Mesothelial cell of epicardium (in vitro differentiated cells): Measurements from ENCODE around the gene CPN2. TPM values are rescaled to one million over a fixed set of nuclear protein-coding genes. Genes with fewer than 3 reads are reported as not detected.
A peak's percentile ranks its signal among the peaks of the same experiment; 100 is the strongest.

Source experiments
- DNase-seq, 2 experiments: peaks; one replicate each; pipeline ENCODE4 v3.0.0; 2021; ENCODE audit warnings: low spot score in 2 of 2; ENCODE audit not compliant: unreplicated experiment in 2 of 2
- H3K27ac Mint-ChIP-seq: 2 replicates; pipeline ENCODE4 v1.8.0; 2021; ENCODE audit warnings: mixed read lengths
- H3K27me3 Mint-ChIP-seq: 2 replicates; pipeline ENCODE4 v1.8.0; 2021; ENCODE audit warnings: low read depth, mixed read lengths
- H3K36me3 Mint-ChIP-seq: 2 replicates; pipeline ENCODE4 v1.8.0; 2021; ENCODE audit warnings: mixed read lengths
- H3K4me1 Mint-ChIP-seq: 2 replicates; pipeline ENCODE4 v1.8.0; 2021; ENCODE audit warnings: mixed read lengths
- H3K4me3 Mint-ChIP-seq: 2 replicates; pipeline ENCODE4 v1.8.0; 2021; ENCODE audit warnings: mild to moderate bottlenecking, moderate library complexity, mixed read lengths
- H3K9me3 Mint-ChIP-seq: 2 replicates; pipeline ENCODE4 v1.8.0; 2021; ENCODE audit warnings: mixed read lengths
- CTCF ChIP-seq: fragments of 200-600 bp; sonication (generic); IDR thresholded peaks from one replicate; pipeline ENCODE4 v1.5.0; 2021; ENCODE audit warnings: antibody characterized with exemption; ENCODE audit not compliant: unreplicated experiment
- total RNA-seq: library from RNA; stranded (reverse); gene quantifications from 3 replicates; pipeline ENCODE4 v1.2.1, GENCODE V29; 2021

Gene CPN2
- total RNA-seq, 1 donor from 2014 or later: not detected

- DNase-seq: no peak
- TF ChIP-seq CTCF: no peak
- Mint-ChIP-seq H3K9me3 (no peaks in the 10 kb centered on the region), H3K36me3 (no peaks in the 10 kb centered on the region), H3K27ac (no peak overlapping the region), H3K27me3 (peaks cover 15% of the 10 kb centered on the region), H3K4me1 (peaks cover 21% of the 10 kb centered on the region), H3K4me3 (no peak overlapping the region)
Measured at GRCh38 chr3:194343561-194343893, 7.6 kb downstream of the CPN2 start.

- no peak overlapping the region for H3K4me3 Mint-ChIP-seq
- H3K27ac Mint-ChIP-seq: no peak overlapping the region
- H3K36me3 Mint-ChIP-seq: no peaks in the 10 kb centered on the region
- no peak for DNase-seq
- H3K9me3 Mint-ChIP-seq: no peaks in the 10 kb centered on the region
- no peak for TF ChIP-seq CTCF
- H3K4me1 Mint-ChIP-seq: peaks cover 24% of the 10 kb centered on the region
- H3K27me3 Mint-ChIP-seq: peaks cover 15% of the 10 kb centered on the region
Measured at GRCh38 chr3:194342861-194343560, 8.1 kb downstream of the CPN2 start.

- peaks cover 34% of the 10 kb centered on the region for H3K4me1 Mint-ChIP-seq
- H3K27me3 Mint-ChIP-seq: peaks cover 15% of the 10 kb centered on the region
- no peaks in the 10 kb centered on the region for H3K36me3 Mint-ChIP-seq
- H3K4me3 Mint-ChIP-seq: no peak overlapping the region
- H3K9me3 Mint-ChIP-seq: no peaks in the 10 kb centered on the region
- no peak for DNase-seq
- TF ChIP-seq CTCF: no peak
- H3K27ac Mint-ChIP-seq: no peak overlapping the region
Measured at GRCh38 chr3:194340757-194341400, 10.2 kb downstream of the CPN2 start.

DNA sequence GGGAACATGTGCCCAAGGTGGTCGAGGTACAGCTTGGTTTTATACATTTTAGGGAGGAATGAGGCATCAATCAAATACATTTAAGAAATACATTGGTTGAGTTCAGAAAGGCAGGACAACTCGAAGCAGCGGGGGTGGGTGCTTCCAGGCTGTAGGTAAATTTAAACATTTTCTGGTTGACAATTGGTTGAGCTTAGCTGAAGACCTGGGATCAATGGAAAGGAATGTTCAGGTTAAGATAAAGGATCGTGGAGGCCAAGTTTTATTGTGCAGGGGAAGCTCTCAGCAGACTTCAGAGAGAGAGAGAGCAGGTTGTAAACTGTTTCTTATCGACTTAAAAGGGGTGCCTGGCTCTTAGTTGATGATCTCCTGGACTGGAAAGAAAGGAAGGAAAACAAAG, 11.3 kb downstream of the CPN2 start:
- Mint-ChIP-seq H3K36me3 (no peaks in the 10 kb centered on the region), H3K4me3 (no peak overlapping the region), H3K4me1 (peaks cover 34% of the 10 kb centered on the region), H3K27me3 (peaks cover 13% of the 10 kb centered on the region), H3K27ac (peak overlapping the region; percentile 41), H3K9me3 (no peaks in the 10 kb centered on the region)
- DNase-seq: no peak
- TF ChIP-seq CTCF: no peak

DNA sequence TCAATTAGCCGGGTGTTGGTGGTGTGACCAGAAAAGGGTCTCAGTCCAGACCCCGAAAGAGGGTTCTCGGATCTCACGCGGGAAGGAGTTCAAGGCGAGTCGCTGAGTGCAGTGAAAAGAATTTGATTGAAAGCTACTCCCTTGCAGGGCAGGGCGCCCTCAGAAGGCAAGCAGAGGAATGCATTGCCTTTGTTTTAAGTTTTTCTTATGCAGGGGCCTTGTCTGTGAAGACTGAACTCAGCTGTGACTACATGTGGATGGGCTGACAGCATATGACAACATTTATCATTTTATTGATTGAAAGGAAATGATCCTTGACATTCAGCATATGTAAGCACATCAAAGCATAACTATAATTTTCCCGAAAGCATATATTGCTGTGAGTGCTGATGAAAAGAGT, 11.8 kb downstream of the CPN2 start:
- peaks cover 13% of the 10 kb centered on the region for H3K27me3 Mint-ChIP-seq
- peak overlapping the region; percentile 41 for H3K27ac Mint-ChIP-seq
- no peak for TF ChIP-seq CTCF
- no peaks in the 10 kb centered on the region for H3K36me3 Mint-ChIP-seq
- H3K4me1 Mint-ChIP-seq: peaks cover 34% of the 10 kb centered on the region
- no peak overlapping the region for H3K4me3 Mint-ChIP-seq
- no peaks in the 10 kb centered on the region for H3K9me3 Mint-ChIP-seq
- no peak for DNase-seq
